HepG2 (cell line): ENCODE results near the gene BICRAL.

ENCODE experiments used
- EP300 ChIP-seq, 3 experiments: sonication (generic) in 1 of 3; formaldehyde crosslinking in 1 of 3; IDR thresholded peaks; 2 replicates each; pipeline versions ENCODE4 v1.5.1 to v1.6.1; 2011 to 2020; ENCODE audit warnings: low read depth in 2 of 3, low read length in 2 of 3, borderline replicate concordance in 1 of 3, improper control_type of control experiment in 1 of 3, mild to moderate bottlenecking in 1 of 3, missing genetic modification reagents in 1 of 3, moderate library complexity in 1 of 3
- LCORL ChIP-seq, 2 experiments: fragments of 450-650 bp in 1 of 2; sonication (generic) in 1 of 2; formaldehyde crosslinking in 1 of 2; IDR thresholded peaks; 2 replicates each; pipeline versions ENCODE4 v1.5.0 to v1.6.1; 2017 to 2020; ENCODE audit warnings: antibody characterized with exemption in 1 of 2, missing genetic modification reagents in 1 of 2
- TCF7 ChIP-seq: sonication (generic); IDR thresholded peaks from 2 replicates; pipeline ENCODE4 v1.6.1; 2016; ENCODE audit warnings: antibody characterized with exemption, low read depth
- ZFP41 ChIP-seq: sonication (generic); formaldehyde crosslinking; IDR thresholded peaks from 2 replicates; pipeline ENCODE4 v1.4.0; 2020; ENCODE audit warnings: mild to moderate bottlenecking, missing genetic modification reagents, borderline replicate concordance
- ZNF207 ChIP-seq: fragments of 450-650 bp; IDR thresholded peaks from 2 replicates; pipeline ENCODE4 v1.6.1; 2016; ENCODE audit warnings: antibody characterized with exemption, borderline replicate concordance

DNA sequence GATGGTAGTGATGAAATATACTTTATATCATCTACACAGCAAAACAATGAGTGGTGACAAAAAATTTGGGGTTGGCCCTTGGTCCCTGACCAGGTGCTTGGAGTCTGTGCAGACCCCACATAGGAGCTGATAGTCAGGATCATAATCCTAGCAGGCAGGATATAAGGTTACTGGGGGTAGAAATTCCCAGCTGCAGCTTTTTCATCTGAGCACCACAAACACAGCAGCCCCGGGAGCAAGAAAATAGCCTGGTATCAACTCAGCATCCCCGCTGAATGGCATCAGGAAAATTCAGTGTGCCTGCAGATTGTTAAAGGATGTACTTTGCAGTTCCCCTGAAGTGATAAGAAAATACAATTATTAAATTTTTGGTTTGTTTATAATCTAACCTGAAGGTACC, 69.7 kb downstream of the BICRAL start:
- TF ChIP-seq ZNF207 (no peak), ZFP41 (CRISPR knock-in tag) (no peak), TCF7 (no peak), EP300 (IDR thresholded peaks at IDR 0.05; ENCODE audit: low read depth in 2 of 2, low read length in 2 of 2) (no peak), EP300 (CRISPR knock-in tag; IDR thresholded peaks at IDR 0.05; ENCODE audit: borderline replicate concordance) (no peak), LCORL (IDR thresholded peaks at IDR 0.05) (no peak), LCORL (CRISPR knock-in tag; IDR thresholded peaks at IDR 0.05) (no peak)
